Activated T-cell treated with anti-CD3 and anti-CD28 coated beads, Interleukin-2, amount 50 U/mL, for 4 hours (primary cell): ENCODE results near the gene FANCE. TPM values are rescaled to one million over a fixed set of nuclear protein-coding genes. Genes with fewer than 3 reads are reported as not detected.

ENCODE experiments used
- ATAC-seq, 2 donors: fragments of 200-7000 bp; cut with Tn5 transposase; one replicate each; pipeline ENCODE4 v1.10.0; 2021
- DNase-seq: peaks from one replicate; pipeline ENCODE4 v3.0.0-alpha.2; 2020
- H3K27me3 Mint-ChIP-seq: one replicate; pipeline ENCODE4 v1.8.0; 2021; ENCODE audit warnings: low read depth, mixed read lengths
- H3K36me3 Mint-ChIP-seq: one replicate; pipeline ENCODE4 v1.8.0; 2022; ENCODE audit warnings: mixed read lengths; ENCODE audit not compliant: insufficient read depth
- H3K4me1 Mint-ChIP-seq: one replicate; pipeline ENCODE4 v1.8.0; 2021; ENCODE audit warnings: low read depth, mixed read lengths
- H3K4me3 Mint-ChIP-seq: one replicate; pipeline ENCODE4 v1.8.0; 2021; ENCODE audit warnings: mild to moderate bottlenecking, moderate library complexity, mixed read lengths
- H3K9me3 Mint-ChIP-seq: one replicate; pipeline ENCODE4 v1.8.0; 2021; ENCODE audit warnings: mixed read lengths
- total RNA-seq, 3 donors: library from RNA; stranded (reverse); gene quantifications; one replicate each; pipeline ENCODE4 v1.2.1, GENCODE V29; 2021

FANCE gene
- total RNA-seq, 3 donors from 2014 or later, result 23.1 to 26.6 (median 24.8) TPM

DNA sequence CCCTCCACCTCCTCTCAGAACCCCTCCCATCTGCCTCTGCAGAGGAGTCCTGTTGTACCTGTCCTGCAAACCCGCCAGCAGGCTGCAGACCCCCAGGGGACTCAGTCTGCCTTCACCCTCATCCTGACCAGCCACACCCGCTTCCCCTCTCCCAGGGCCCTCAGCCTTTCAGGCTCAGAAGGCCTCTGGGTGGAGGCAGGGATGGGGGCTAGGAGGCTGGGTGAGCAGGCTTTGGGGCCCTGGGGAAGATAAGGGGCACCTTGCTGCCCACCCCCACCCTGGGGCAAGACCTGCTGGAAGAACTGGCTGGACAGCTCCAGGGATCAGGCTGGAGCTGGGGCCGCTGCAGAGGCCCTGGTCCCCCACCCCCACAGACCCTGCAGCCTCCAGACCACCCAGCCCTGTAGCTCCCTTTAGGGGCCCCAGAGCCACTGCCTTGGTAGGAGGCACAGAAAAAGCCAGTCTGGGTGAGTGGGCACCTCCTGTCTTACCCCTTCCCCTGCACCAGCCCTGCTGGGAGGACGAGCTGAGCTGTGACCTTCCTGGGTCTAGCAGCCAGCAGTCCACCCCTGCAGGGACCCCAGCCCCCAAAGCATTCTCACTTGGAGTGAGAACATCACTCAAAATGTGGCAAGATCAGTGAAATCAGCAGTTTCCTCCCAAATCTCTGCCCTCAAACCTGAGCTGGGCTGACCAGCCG lies 39.6 kb downstream of the FANCE start:
- Mint-ChIP-seq H3K9me3 (no peaks in the 10 kb centered on the region), H3K4me1 (peaks cover 18% of the 10 kb centered on the region), H3K4me3 (no peak overlapping the region), H3K36me3 (no peaks in the 10 kb centered on the region), H3K27me3 (no peaks in the 10 kb centered on the region)
- no peak for ATAC-seq
- DNase-seq, result no peak

DNA sequence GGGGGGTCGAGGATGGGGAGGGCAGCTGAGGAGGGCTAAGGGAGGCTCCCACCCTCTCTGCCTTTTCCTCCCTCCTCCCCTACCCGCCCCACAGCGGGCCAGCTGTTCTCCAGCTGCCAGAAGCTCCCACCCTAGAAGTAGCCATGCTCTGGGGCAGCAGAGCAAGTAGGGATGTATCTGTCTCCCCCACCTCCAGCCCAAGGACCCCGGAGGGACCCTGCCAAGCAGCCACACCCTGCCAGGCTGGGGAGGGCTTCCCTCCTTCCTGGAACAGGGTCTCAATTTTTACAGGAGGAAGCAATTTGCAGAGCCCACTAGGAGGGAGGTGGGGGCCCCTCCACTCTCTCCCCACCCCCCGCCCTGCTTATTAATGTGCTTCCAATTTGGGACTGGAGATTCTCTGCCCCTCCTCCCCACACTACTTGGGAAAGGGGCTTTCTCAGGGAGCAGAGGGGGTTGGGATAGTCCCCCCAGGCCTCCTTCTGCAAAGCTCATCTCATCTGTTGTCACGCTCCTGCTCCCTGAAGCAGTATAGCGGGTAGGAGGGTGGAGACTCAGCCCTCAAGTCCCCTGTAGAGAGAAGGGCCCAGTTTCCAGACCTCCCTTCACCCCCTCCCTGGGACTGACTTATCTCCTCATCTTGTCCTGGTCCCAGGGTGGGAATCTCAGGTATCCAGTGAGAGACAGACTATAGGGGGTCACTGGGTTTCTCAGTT lies 40.3 kb downstream of the FANCE start:
- Mint-ChIP-seq H3K4me1 (peaks cover 18% of the 10 kb centered on the region), H3K4me3 (no peak overlapping the region), H3K36me3 (no peaks in the 10 kb centered on the region), H3K27me3 (no peaks in the 10 kb centered on the region), H3K9me3 (no peaks in the 10 kb centered on the region)
- DNase-seq (no peak), ATAC-seq (no peak)

DNA sequence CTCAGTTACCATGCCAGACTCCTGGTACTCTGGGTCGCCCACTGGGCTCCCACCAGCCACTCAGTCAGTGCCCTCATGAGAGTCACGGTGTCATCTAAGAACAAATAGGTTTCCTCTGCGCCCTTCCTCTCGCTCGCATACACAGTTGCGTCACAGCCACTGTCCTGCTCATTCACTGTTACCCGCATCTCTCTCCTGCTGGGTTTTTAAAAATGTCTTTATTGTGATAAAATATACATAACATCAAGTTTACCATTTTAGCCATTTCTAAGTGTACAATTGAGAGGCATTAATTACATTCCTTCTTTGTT lies 40.8 kb downstream of the FANCE start:
- DNase-seq (no peak), ATAC-seq (no peak)
- H3K4me1 Mint-ChIP-seq, result peaks cover 18% of the 10 kb centered on the region
- no peaks in the 10 kb centered on the region for H3K27me3 Mint-ChIP-seq
- H3K9me3 Mint-ChIP-seq, result no peaks in the 10 kb centered on the region
- no peak overlapping the region for H3K4me3 Mint-ChIP-seq
- H3K36me3 Mint-ChIP-seq, result no peaks in the 10 kb centered on the region

DNA sequence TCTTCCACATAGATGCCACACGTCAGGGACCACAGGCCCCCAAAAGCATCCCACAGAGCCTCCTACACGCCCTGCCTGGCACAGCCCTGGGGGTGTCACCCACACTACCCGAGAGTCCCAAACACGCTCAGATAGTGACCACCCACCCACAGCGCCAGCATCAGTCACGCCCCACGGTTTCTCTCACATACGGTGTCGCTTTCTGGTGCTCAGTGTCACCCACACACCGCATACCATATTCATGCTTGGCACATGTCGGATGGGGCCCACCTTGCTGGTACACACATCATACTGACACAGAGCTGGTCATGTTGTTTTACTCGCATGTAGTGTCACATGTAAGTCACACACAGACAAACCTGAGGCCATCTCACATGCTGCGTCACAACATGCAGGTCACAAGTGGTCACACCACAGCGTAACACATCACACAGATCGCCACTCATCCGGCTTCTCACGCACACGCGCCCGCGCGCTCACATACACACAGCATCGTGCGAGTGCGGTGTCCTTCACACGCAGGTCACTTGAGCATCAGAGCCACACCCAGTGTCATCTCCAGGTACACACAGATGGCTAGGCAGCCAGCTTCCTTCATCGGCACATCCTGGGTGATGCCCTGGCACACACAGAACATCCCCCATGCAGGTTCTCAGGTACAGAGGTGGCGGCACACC lies 41.3 kb downstream of the FANCE start:
- Mint-ChIP-seq H3K27me3 (peaks cover under 1% of the 10 kb centered on the region), H3K4me1 (peaks cover 17% of the 10 kb centered on the region), H3K4me3 (no peak overlapping the region), H3K36me3 (no peaks in the 10 kb centered on the region), H3K9me3 (no peaks in the 10 kb centered on the region)
- ATAC-seq, result no peak
- no peak for DNase-seq

DNA sequence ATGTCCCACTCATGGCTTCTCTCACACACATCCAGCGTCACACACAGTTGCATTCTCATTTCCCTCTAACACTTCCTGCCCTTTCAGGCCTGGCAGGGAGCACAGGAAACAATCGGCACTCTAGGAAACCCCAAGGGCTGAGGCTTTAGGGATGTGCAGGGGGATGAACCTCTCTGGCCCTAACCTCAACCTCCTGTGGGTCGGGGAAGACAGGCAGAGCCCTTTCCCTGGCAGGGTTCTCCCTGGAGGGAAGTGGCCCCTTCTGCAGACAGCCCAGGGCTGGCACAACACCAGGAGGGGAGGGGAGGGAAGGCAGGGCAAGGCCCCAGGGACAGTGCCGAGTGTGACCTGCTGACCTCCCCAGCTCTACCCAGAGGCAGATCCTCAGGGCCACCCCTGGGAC lies 42.0 kb downstream of the FANCE start:
- Mint-ChIP-seq H3K27me3 (peaks cover 7% of the 10 kb centered on the region), H3K4me1 (peaks cover 21% of the 10 kb centered on the region), H3K9me3 (no peaks in the 10 kb centered on the region), H3K36me3 (no peaks in the 10 kb centered on the region), H3K4me3 (no peak overlapping the region)
- ATAC-seq (no peak), DNase-seq (no peak)

DNA sequence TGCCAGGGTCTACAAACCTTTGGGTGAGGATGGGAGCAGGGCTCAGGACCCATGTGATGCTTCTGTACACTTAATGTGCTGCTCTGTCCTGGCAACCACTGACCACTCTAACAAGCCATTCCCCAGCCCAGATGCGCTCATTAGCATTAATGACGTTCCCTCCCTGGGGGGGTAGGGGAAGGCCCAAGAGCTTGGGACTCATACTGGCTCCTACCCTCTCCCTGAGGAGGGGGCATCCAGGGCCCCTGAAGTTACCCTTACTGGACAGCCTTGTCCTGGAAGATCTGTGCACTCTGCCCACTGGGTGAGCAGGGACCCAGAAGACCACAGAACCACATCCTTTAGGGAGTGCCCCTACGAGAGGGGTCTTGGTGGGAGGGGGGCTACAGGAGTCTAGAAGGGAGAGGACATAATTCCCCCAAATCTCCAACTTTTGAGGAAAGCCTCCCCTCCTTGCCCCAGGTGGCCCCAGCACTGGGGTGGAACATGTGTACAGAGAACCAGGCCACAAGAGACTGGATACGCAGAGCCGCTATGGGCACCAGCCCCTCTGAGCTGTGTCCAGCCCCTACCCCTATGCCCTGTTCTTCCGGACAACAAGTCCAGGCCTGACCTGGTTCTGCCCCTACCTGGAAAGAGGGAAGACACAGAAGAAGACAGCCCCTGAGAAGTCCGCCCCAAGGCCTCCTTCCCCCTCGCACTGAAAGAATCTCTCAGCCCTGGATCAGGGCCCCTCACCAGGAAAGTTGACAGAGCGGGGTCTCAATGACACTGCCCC lies 43.3 kb downstream of the FANCE start:
- H3K27me3 Mint-ChIP-seq, result peaks cover 16% of the 10 kb centered on the region
- H3K4me1 Mint-ChIP-seq, result peaks cover 21% of the 10 kb centered on the region
- no peaks in the 10 kb centered on the region for H3K36me3 Mint-ChIP-seq
- H3K4me3 Mint-ChIP-seq, result peak overlapping the region; percentile 69
- no peaks in the 10 kb centered on the region for H3K9me3 Mint-ChIP-seq
- ATAC-seq (no peak), DNase-seq (no peak)

DNA sequence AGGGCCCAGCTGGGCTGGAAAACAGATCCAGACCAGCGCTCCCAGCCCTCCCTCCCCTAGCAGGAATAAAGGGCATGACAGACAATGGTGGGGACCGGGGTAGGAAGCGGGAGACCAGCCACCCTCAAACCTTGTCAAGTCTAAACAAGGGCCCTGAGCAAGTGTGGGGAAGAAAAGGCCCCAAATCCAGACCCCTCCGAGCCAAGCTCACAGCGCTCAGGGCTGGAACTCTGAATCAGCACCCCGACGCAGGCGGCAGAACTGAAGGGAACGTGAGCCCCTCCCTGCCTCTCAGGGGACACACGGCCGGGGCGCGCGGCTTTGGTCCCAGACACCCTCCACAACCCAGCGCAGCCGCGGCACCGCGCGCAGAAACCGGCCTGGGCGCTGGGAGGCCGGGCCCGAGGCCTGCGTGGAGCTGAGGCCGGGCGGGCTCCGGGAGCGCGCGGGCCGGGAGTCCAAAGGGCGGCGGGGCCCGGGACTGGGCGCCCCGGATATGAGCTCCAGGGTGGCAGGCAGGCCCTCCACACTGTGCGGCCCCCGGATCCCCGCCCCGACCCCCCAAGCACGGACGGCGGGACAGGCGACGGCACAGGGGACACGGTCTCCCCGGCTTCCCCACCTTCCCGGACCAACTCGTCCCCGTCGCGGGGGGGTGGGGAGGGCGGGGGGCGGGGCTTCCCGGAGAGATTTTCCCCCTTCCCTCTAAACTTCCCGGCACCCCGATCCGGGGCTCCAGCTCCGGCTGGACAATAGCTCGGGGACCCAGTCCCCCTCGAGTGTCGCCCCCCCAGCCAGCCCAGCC lies 44.1 kb downstream of the FANCE start:
- peaks cover 20% of the 10 kb centered on the region for H3K4me1 Mint-ChIP-seq
- ATAC-seq, result peak in 1 of 2 donors; percentile 0
- DNase-seq, result no peak
- H3K36me3 Mint-ChIP-seq, result no peaks in the 10 kb centered on the region
- H3K9me3 Mint-ChIP-seq, result no peaks in the 10 kb centered on the region
- peak overlapping the region; percentile 69 for H3K4me3 Mint-ChIP-seq
- H3K27me3 Mint-ChIP-seq, result peaks cover 18% of the 10 kb centered on the region

DNA sequence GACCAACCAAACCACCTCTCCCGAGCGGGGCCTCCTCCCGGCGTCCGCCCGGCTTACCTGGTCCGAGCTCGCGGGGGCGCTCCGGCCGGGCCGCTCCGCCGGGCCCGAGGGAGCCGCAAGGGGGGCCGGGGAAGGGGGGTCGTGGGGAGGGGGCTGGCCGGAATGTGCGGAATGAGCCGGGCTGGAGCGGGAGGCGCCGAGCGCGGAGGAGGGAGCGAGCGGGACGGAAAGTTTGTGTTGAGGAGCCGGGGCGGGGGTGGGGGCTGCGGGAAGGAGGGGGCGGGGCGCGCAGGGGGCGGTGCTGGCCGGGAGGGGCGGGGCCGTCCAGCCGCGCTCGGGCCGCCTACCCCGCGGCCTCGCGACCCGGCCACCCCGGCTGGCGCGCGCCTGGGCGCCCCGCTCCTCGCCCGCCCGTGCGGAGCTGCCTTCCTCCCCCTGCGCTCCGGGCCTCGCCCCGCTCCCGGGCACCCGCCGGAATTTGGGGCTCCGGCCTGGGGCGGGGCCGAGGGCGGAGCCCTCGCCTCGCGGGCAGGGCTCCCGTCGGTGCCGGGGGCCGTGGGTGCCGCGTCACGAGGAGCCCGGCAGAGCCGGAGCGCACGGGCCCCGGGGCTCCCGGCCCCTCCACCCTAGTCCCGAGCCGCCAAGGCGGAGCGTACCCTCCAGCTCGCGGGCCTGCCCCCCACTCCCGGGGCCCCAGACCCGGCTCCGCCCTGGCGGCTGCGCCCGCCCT lies 44.9 kb downstream of the FANCE start, which contains the start of gene TEAD3:
Gene TEAD3, minus strand, starts transcription at position 239 of the 730 bp plus-strand sequence.
- Mint-ChIP-seq H3K4me1 (peaks cover 20% of the 10 kb centered on the region), H3K9me3 (no peaks in the 10 kb centered on the region), H3K36me3 (no peaks in the 10 kb centered on the region), H3K27me3 (peaks cover 22% of the 10 kb centered on the region), H3K4me3 (peak within 1 kb of the TSS; percentile 82)
- ATAC-seq, result peak; percentile 77
- DNase-seq, result peak; percentile 48

DNA sequence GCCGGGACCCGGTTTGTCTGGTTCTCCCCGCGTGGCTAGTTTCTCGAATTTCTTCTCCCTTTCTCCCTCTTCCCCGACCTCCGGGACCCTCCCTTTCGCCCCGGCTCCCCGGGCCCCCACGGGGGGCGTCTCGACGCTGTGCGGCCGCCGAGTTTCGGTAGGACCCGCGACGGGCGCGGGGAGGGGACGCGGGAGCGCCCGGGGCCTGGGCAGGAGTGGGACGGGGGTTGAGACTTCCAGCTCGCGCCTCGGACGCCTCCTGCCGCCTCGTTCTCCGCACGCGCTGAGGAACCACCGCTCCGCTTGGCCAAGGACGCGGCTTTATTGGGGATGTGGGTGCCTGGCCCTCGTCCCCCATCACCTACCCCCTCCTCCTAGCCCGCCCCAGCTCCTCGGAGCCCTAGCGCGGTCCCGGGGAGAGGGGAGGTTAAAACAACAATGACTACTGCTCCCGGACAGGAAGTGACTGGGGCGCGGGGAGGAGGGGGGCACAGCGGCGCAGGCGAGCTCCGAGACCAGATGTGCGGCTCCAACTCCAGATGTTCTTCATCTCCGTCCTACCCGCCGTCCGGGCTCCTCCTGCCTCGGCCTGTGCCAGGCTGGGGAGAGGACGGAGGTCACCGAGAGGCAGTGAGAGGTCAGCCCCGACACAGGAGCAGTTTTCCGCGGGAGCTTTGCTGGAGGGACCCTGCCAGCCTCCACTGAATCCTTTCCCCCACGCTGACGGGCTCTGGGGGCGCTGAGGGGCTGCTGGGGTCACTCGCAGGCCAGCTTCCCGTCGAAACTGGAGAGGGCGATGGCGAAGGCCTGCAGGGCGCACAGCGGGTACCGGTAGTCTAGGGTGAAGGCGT lies 45.7 kb downstream of the FANCE start:
- H3K9me3 Mint-ChIP-seq, result no peaks in the 10 kb centered on the region
- peaks cover 22% of the 10 kb centered on the region for H3K27me3 Mint-ChIP-seq
- DNase-seq (peak; percentile 33), ATAC-seq (peak; percentile 54 to 59)
- H3K4me1 Mint-ChIP-seq, result peaks cover 20% of the 10 kb centered on the region
- no peaks in the 10 kb centered on the region for H3K36me3 Mint-ChIP-seq
- peak overlapping the region; percentile 82 for H3K4me3 Mint-ChIP-seq

DNA sequence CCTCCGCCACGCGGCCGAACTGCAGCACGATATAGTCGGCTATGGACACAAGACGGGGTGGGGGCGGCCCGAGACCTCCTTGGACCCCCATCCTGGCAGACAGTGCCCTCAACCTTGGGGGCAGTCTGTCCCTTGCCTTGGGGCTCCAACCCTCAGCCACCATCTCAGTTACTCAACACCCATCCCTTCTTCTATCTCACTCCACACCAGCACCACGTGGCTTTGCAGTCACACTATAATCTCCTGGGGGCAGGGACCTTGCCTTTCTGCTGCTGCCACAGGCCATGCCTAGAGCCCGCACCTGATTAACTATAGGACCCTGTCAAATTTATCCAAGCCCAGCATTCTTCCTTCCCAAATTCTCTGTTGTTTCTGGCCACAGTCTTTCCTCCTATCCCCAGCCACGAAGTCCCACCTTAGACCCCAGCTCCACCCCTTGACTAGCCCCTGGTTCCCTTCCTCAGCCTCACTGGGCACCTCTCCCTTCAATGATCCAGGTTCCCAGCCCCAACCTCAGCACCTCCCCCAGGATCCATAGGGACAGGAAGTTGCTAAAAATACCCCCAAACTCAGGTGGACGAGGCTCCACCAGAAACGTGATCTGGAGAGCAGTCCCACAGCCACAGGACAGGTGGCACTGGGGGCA lies 46.4 kb downstream of the FANCE start:
- Mint-ChIP-seq H3K27me3 (peaks cover 25% of the 10 kb centered on the region), H3K36me3 (no peaks in the 10 kb centered on the region), H3K4me1 (peaks cover 14% of the 10 kb centered on the region), H3K4me3 (peak overlapping the region; percentile 82), H3K9me3 (no peaks in the 10 kb centered on the region)
- ATAC-seq, result no peak
- DNase-seq, result no peak

DNA sequence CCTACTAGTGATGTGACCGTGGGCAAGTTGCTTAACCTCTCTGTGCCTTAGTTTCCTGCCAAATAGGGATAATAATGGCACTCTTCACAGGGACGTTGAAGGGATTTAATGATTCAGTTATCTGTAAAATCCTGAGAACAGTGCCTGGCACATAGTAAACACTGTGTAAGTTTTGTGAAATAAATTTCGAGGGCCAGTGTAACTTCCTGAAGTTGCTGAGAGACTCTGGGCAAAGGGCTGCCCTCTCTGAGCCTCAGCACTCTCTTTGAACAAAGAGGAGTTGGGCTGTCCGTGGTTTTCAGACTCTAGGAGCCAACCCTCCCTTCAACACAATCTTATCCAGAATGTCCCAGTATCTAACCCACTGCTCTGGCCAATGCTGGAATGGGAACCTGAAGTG lies 47.2 kb downstream of the FANCE start:
- DNase-seq (no peak), ATAC-seq (no peak)
- H3K27me3 Mint-ChIP-seq, result peaks cover 25% of the 10 kb centered on the region
- H3K9me3 Mint-ChIP-seq, result no peaks in the 10 kb centered on the region
- no peaks in the 10 kb centered on the region for H3K36me3 Mint-ChIP-seq
- H3K4me1 Mint-ChIP-seq, result peaks cover 8% of the 10 kb centered on the region
- no peak overlapping the region for H3K4me3 Mint-ChIP-seq

DNA sequence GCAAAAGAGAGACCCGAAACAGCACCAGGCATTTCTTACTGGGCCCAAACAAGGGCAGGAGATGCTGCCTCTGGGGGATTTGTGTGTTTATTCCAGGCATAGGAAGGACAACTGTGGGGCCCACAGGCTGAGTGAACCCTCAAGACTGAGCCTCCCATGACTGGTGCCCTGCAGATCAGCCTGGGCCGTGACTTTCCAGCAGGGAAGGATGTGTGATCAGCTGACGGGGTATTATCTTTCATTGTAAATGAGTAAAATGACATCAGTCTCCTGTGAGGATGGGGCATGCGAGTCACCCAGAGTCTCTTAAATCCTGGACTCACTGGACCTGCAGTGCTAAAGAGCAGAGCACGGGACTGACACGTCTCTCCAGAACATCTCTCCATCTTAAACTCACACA lies 48.6 kb downstream of the FANCE start:
- H3K27me3 Mint-ChIP-seq, result peaks cover 28% of the 10 kb centered on the region
- DNase-seq, result no peak
- no peaks in the 10 kb centered on the region for H3K9me3 Mint-ChIP-seq
- H3K4me3 Mint-ChIP-seq, result no peak overlapping the region
- peaks cover 7% of the 10 kb centered on the region for H3K4me1 Mint-ChIP-seq
- no peak for ATAC-seq
- no peaks in the 10 kb centered on the region for H3K36me3 Mint-ChIP-seq
